SK-N-SH (cell line): ENCODE measurements around the gene VGLL4. TPM values are rescaled to one million over a fixed set of nuclear protein-coding genes. Genes with fewer than 3 reads are reported as not detected.

Source experiments
- CTCF ChIA-PET: fragments of 300-600, 350-600 bp; formaldehyde crosslinking; extraction: SDS; loops from one replicate; lab custom pipeline; 2021; lab: Yijun Ruan, JAX
- POLR2A ChIA-PET: fragments of 350-600 bp; sonication (Branson Sonifier 250); formaldehyde crosslinking; extraction: SDS; loops from one replicate; lab custom pipeline; 2020; ENCODE audit warnings: antibody characterized with exemption, inconsistent platforms; lab: Yijun Ruan, JAX
- DNase-seq: peaks from one replicate; pipeline ENCODE4 v3.0.0; 2012
- H2AFZ ChIP-seq: fragments of 200-600 bp; sonication (generic); 2 replicates; pipeline ENCODE4 v1.8.1; 2016; ENCODE audit warnings: antibody characterized with exemption, mild to moderate bottlenecking, low read depth
- H3F3A ChIP-seq: fragments of 200-600 bp; sonication (generic); replicated peaks from 2 replicates; pipeline ENCODE3; 2016; ENCODE audit warnings: antibody characterized with exemption, mild to moderate bottlenecking; ENCODE audit not compliant: insufficient read depth
- H3K27ac ChIP-seq, 2 experiments: fragments of 200-500 bp in 1 of 2; fragments of 200-600 bp in 1 of 2; sonication (Bioruptor generic) in 1 of 2; sonication (generic), shearing (Covaris generic) in 1 of 2; 2 replicates each; pipeline versions ENCODE4 v1.5.1 to v1.6.1; 2014 to 2016; ENCODE audit warnings: low read depth in 2 of 2, inconsistent platforms in 1 of 2, low read length in 1 of 2, mild to moderate bottlenecking in 1 of 2, mixed read lengths in 1 of 2
- H3K27me3 ChIP-seq: fragments of 200-600 bp; sonication (generic), shearing (Covaris generic); 2 replicates; pipeline ENCODE4 v1.6.1; 2016; ENCODE audit warnings: mixed run types; ENCODE audit not compliant: insufficient read depth
- H3K36me3 ChIP-seq, 2 experiments: fragments of 200-500 bp in 1 of 2; fragments of 200-600 bp in 1 of 2; sonication (Bioruptor generic) in 1 of 2; sonication (generic) in 1 of 2; replicated peaks in 1 of 2; 2 replicates each; pipeline versions ENCODE3 to v1.5.1; 2014 to 2016; ENCODE audit warnings: low read length in 1 of 2, mild to moderate bottlenecking in 1 of 2; ENCODE audit not compliant: insufficient read depth in 2 of 2, control insufficient read depth in 1 of 2
- H3K4me1 ChIP-seq, 2 experiments: fragments of 200-500 bp in 1 of 2; fragments of 200-600 bp in 1 of 2; sonication (Bioruptor generic) in 1 of 2; sonication (generic), shearing (Covaris generic) in 1 of 2; 2 replicates each; pipeline versions ENCODE4 v1.5.1 to v1.6.1; 2014 to 2016; ENCODE audit warnings: low read depth in 1 of 2, low read length in 1 of 2, mixed run types in 1 of 2; ENCODE audit not compliant: insufficient read depth in 2 of 2, control insufficient read depth in 1 of 2
- H3K4me2 ChIP-seq: fragments of 200-600 bp; sonication (generic), shearing (Covaris generic); 2 replicates; pipeline ENCODE4 v1.6.1; 2017; ENCODE audit warnings: mixed run types
- H3K4me3 ChIP-seq, 2 experiments: fragments of 200-500 bp in 1 of 2; fragments of 200-600 bp in 1 of 2; sonication (Bioruptor generic) in 1 of 2; sonication (generic), shearing (Covaris generic) in 1 of 2; 2 replicates each; pipeline versions ENCODE4 v1.5.1 to v1.8.1; 2014 to 2016; ENCODE audit warnings: low read depth in 2 of 2, inconsistent platforms in 1 of 2, low read length in 1 of 2, mild to moderate bottlenecking in 1 of 2, mixed read lengths in 1 of 2, moderate library complexity in 1 of 2
- H3K79me2 ChIP-seq: fragments of 200-600 bp; sonication (generic); 2 replicates; pipeline ENCODE4 v1.8.1; 2017; ENCODE audit warnings: mild to moderate bottlenecking; ENCODE audit not compliant: insufficient read depth
- H3K9ac ChIP-seq: fragments of 200-600 bp; sonication (generic); 2 replicates; pipeline ENCODE4 v1.6.1; 2017; ENCODE audit warnings: mixed run types
- H3K9me2 ChIP-seq: fragments of 200-600 bp; sonication (generic); 2 replicates; pipeline ENCODE4 v1.6.1; 2017; ENCODE audit warnings: mixed run types
- H3K9me3 ChIP-seq: fragments of 200-600 bp; sonication (generic); 2 replicates; pipeline ENCODE4 v1.6.1; 2017; ENCODE audit warnings: mixed run types, mild to moderate bottlenecking, moderate library complexity
- H4K20me1 ChIP-seq: fragments of 200-600 bp; sonication (generic); 2 replicates; pipeline ENCODE4 v1.6.1; 2017; ENCODE audit warnings: mild to moderate bottlenecking, mixed run types; ENCODE audit not compliant: insufficient read depth
- CHD2 ChIP-seq: fragments of 150-350 bp; IDR thresholded peaks from 2 replicates; pipeline ENCODE4 v1.6.1; 2018; ENCODE audit warnings: low read length; ENCODE audit not compliant: partially characterized antibody
- FOXM1 ChIP-seq: IDR thresholded peaks from 2 replicates; pipeline ENCODE4 v1.4.0; 2012; ENCODE audit warnings: low read depth, mild to moderate bottlenecking
- GABPA ChIP-seq: IDR thresholded peaks from 2 replicates; pipeline ENCODE4 v1.4.0; 2012; ENCODE audit warnings: low read depth, mild to moderate bottlenecking
- GATA2 ChIP-seq: sonication (generic); formaldehyde crosslinking; IDR thresholded peaks from 2 replicates; pipeline ENCODE4 v1.5.0; 2020; ENCODE audit warnings: mild to moderate bottlenecking, missing genetic modification reagents
- MAX ChIP-seq: IDR thresholded peaks from 2 replicates; pipeline ENCODE4 v1.4.0; 2012; ENCODE audit warnings: low read depth
- NFIC ChIP-seq: IDR thresholded peaks from 2 replicates; pipeline ENCODE4 v1.4.0; 2012; ENCODE audit warnings: borderline replicate concordance
- NRF1 ChIP-seq: IDR thresholded peaks from 2 replicates; pipeline ENCODE4 v1.6.1; 2012; ENCODE audit warnings: low read depth, mild to moderate bottlenecking, low read length
- POLR2AphosphoS5 ChIP-seq: IDR thresholded peaks from 2 replicates; pipeline ENCODE4 v1.6.1; 2012; ENCODE audit warnings: low read depth, low read length
- RAD21 ChIP-seq: IDR thresholded peaks from 2 replicates; pipeline ENCODE4 v1.6.1; 2012; ENCODE audit warnings: mild to moderate bottlenecking, low read length
- REST ChIP-seq: IDR thresholded peaks from 2 replicates; pipeline ENCODE4 v1.6.1; 2012; ENCODE audit warnings: mild to moderate bottlenecking, low read depth, low read length, moderate library complexity
- RXRA ChIP-seq: IDR thresholded peaks from 2 replicates; pipeline ENCODE4 v1.4.0; 2012; ENCODE audit warnings: low read depth, mild to moderate bottlenecking, borderline replicate concordance
- SIN3A ChIP-seq: IDR thresholded peaks from 2 replicates; pipeline ENCODE4 v1.6.1; 2012; ENCODE audit warnings: low read depth, mild to moderate bottlenecking, low read length, moderate library complexity, borderline replicate concordance
- SMC3 ChIP-seq: IDR thresholded peaks from 2 replicates; pipeline ENCODE4 v1.6.1; 2012; ENCODE audit warnings: low read depth, low read length, improper control_type of control experiment
- TCF12 ChIP-seq: IDR thresholded peaks from 2 replicates; pipeline ENCODE4 v1.4.0; 2012
- TEAD4 ChIP-seq: IDR thresholded peaks from 2 replicates; pipeline ENCODE4 v1.4.0; 2012; ENCODE audit warnings: mild to moderate bottlenecking, borderline replicate concordance; ENCODE audit not compliant: insufficient read depth
- YY1 ChIP-seq: IDR thresholded peaks from 2 replicates; pipeline ENCODE4 v1.4.0; 2012; ENCODE audit warnings: low read depth, mild to moderate bottlenecking
- WGBS: methylation state at CpG from one replicate; pipeline ENCODE4 v1.1.6; 2017; ENCODE audit warnings: low lambda C conversion rate; 5-methylcytosine and 5-hydroxymethylcytosine counted together
- polyA plus RNA-seq, 3 experiments: library from polyadenylated mRNA; depleted of rRNA; stranded (reverse); fragments of >200 nt; gene quantifications; 2 replicates each; pipeline ENCODE4 v1.2.3, GENCODE V29; 2012
- TF ChIP-seq, protein P1 (sequence below): IDR thresholded peaks from 2 replicates; pipeline ENCODE4 v1.4.0; 2012; ENCODE audit warnings: low read depth, borderline replicate concordance

VGLL4 gene
- polyA plus RNA-seq, 1 of the 3 experiments (the other 2 are of a cell fraction): 48.9 TPM

DNA sequence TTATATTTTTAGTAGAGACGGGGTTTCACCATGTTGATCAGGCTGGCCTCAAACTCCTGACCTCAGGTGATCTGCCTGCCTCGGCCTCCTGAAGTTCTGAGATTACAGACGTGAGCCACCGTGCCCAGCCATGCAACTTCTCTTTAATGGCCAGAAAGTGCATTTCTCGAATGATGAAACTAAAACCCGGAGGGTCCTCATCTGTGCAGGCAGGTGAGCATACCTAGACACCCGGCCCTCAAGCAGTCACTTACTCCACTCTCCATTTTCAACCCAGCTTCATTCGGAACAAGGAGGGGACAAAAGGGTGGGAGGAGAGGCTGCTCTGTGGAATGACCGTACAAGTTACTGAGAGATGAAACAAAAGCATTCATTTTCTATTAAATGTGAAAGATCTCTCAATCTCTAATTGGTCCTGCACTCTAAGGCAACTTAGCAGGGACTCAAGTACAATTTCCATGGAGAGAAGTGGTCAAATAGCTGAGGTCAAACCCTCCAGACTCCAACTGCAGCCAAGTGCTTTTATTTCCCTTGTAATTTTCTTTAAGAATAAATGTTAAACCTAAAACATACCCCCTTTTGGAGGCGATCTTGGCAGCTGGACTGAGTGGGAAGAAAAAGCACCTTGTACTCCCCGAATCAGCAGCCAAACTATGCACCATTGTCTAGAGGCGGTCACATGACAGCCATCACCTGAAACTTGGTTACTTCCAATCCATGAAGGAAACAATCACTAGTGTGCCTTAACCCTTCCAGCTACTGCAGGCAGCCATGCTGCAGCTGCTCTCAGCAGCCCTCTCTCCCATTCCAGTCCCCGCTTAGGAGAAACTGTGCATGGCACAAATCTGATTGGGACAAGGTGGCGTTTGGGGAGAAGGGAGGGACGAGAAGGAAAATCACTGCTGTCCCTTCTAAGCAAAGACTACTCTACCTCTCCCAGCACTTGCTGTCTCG, 62.2 kb downstream of the VGLL4 start:
- H3K9me2 ChIP-seq: no peaks in the 10 kb centered on the region
- CTCF ChIA-PET: no interaction called here
- peaks cover 23% of the 10 kb centered on the region for H3F3A ChIP-seq
- H3K27me3 ChIP-seq: no peaks in the 10 kb centered on the region
- peaks cover 41 to 42% of the 10 kb centered on the region in 2 experiments for H3K4me1 ChIP-seq
- no peaks in the 10 kb centered on the region for H3K9me3 ChIP-seq
- peak overlapping the region; percentile 90 for H3K4me2 ChIP-seq
- H4K20me1 ChIP-seq: peaks cover 93% of the 10 kb centered on the region
- H2AFZ ChIP-seq: no peak overlapping the region
- POLR2A ChIA-PET: interaction anchor here (0.7 kb wide), 1 partner anchor 761 kb away, joined by 3 read pairs; no protein-coding TSS in a partner anchor
- 60% methylated on average over 16 of the region's 16 CpGs for WGBS
- H3K4me3 ChIP-seq: peak overlapping the region; percentile 33 to 49
- peak overlapping the region; percentile 59 for H3K9ac ChIP-seq
- H3K79me2 ChIP-seq: peaks cover 100% of the 10 kb centered on the region
- peak overlapping the region; percentile 80 to 88 for H3K27ac ChIP-seq
- TF ChIP-seq RXRA: no peak
- TF ChIP-seq, protein P1, sequence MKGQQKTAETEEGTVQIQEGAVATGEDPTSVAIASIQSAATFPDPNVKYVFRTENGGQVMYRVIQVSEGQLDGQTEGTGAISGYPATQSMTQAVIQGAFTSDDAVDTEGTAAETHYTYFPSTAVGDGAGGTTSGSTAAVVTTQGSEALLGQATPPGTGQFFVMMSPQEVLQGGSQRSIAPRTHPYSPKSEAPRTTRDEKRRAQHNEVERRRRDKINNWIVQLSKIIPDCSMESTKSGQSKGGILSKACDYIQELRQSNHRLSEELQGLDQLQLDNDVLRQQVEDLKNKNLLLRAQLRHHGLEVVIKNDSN: peak; percentile 72; the same call in 1 of the 2 replicates
- DNase-seq: no peak
- H3K36me3 ChIP-seq: peaks cover under 1 to 9% of the 10 kb centered on the region in 2 experiments

DNA sequence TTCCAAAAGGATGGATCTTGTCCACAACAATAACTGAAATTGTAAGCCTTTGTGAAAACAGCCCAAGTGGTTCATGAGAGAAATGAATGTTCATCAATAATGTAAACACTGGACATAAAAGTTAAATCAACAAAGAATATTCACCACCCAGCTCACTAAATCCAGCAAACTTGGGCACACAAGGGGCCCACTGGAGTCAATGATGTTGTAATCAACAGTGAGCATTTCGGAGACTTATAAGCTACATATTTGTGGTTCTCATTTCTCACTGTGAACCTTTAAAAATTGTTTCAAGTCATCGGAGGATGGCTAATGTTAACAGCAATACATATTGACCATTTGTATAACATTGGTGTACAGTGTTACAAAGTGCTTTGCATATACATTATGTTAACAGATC, 63.1 kb downstream of the VGLL4 start:
- Histone ChIP-seq H4K20me1 (peaks cover 95% of the 10 kb centered on the region), H3K27ac (no peak overlapping the region), H3K4me2 (no peak overlapping the region)

More for the DNA sequence above, 63.1 kb downstream of the VGLL4 start:
- Histone ChIP-seq H3K9me2 (no peaks in the 10 kb centered on the region), H3K79me2 (peaks cover 100% of the 10 kb centered on the region), H3K9ac (no peak overlapping the region), H3K4me1 (peaks cover 34 to 47% of the 10 kb centered on the region in 2 experiments), H3K9me3 (no peaks in the 10 kb centered on the region), H3K36me3 (peaks cover 0 to 9% of the 10 kb centered on the region in 2 experiments), H3K27me3 (no peaks in the 10 kb centered on the region), H2AFZ (no peak overlapping the region), H3F3A (peaks cover 23% of the 10 kb centered on the region), H3K4me3 (no peak overlapping the region)
- TF ChIP-seq GATA2 (CRISPR knock-in tag) (no peak), YY1 (no peak), RAD21 (no peak), CHD2 (no peak), SMC3 (no peak), TEAD4 (no peak), MAX (no peak), NFIC (no peak), GABPA (no peak), TCF12 (no peak), SIN3A (no peak), REST (no peak), NRF1 (no peak), POLR2AphosphoS5 (no peak), FOXM1 (no peak)
- TF ChIP-seq, protein P1: no peak
- 100% methylated on average over 2 of the region's 2 CpGs for WGBS
- no peak for DNase-seq
- POLR2A ChIA-PET: no interaction called here
- CTCF ChIA-PET: no interaction called here
